IMR-90 (cell line): ENCODE measurements around the gene EGFL8. TPM values are rescaled to one million over a fixed set of nuclear protein-coding genes. Genes with fewer than 3 reads are reported as not detected.

Experiments
- ATAC-seq: fragments of 200-7000 bp; cut with Tn5 transposase; 2 replicates; pipeline ENCODE4 v1.9.1; 2020; ENCODE audit warnings: low read depth, mild to moderate bottlenecking, moderate library complexity
- BruUV-seq: library from RNA; stranded (reverse); fragments of 400-500 nt; replicated peaks from 2 replicates; lab custom pipeline; 2021; lab: Mats Ljungman, UMichigan
- CTCF ChIA-PET: fragments of 300-600 bp; formaldehyde crosslinking; extraction: SDS; loops from one replicate; lab custom pipeline; 2021; ENCODE audit warnings: antibody characterized with exemption; lab: Yijun Ruan, JAX
- POLR2A ChIA-PET: fragments of 300-600 bp; sonication (Branson Sonifier 250); formaldehyde crosslinking; loops from one replicate; lab custom pipeline; 2022; ENCODE audit warnings: antibody characterized with exemption; ENCODE audit not compliant: unreplicated experiment; lab: Charles Lee
- DNase-seq: peaks from one replicate; pipeline ENCODE4 v3.0.0; 2013
- H2AFZ ChIP-seq: replicated peaks from 2 replicates; pipeline ENCODE3; 2013; ENCODE audit warnings: low read length, mild to moderate bottlenecking; ENCODE audit not compliant: poor library complexity
- H2AK5ac ChIP-seq: 2 replicates; pipeline ENCODE4 v1.6.1; 2013; ENCODE audit warnings: low read depth, low read length, inconsistent platforms
- H2AK9ac ChIP-seq: replicated peaks from 2 replicates; pipeline ENCODE3; 2013; ENCODE audit warnings: mild to moderate bottlenecking, low read depth, low read length, moderate library complexity; ENCODE audit not compliant: poor library complexity
- H2BK120ac ChIP-seq: 2 replicates; pipeline ENCODE4 v1.6.1; 2013; ENCODE audit warnings: low read depth, low read length, inconsistent platforms
- H2BK15ac ChIP-seq: 3 replicates; pipeline ENCODE4 v1.6.1; 2013; ENCODE audit warnings: low read depth, low read length, inconsistent platforms
- H2BK20ac ChIP-seq: 2 replicates; pipeline ENCODE4 v1.6.1; 2013; ENCODE audit warnings: low read depth, mild to moderate bottlenecking, inconsistent platforms, low read length, moderate library complexity
- H2BK5ac ChIP-seq: 2 replicates; pipeline ENCODE4 v1.6.1; 2013; ENCODE audit warnings: mild to moderate bottlenecking, low read depth, low read length, inconsistent platforms; ENCODE audit not compliant: poor library complexity, severe bottlenecking
- H3K14ac ChIP-seq: replicated peaks from 2 replicates; pipeline ENCODE4 v1.6.1; 2013; ENCODE audit warnings: low read depth, low read length, inconsistent platforms
- H3K18ac ChIP-seq: 2 replicates; pipeline ENCODE4 v1.6.1; 2013; ENCODE audit warnings: low read depth, low read length, control low read depth
- H3K23ac ChIP-seq: 2 replicates; pipeline ENCODE4 v1.6.1; 2013; ENCODE audit warnings: low read depth, low read length, inconsistent platforms
- H3K27ac ChIP-seq: 2 replicates; pipeline ENCODE4 v1.5.1; 2013; ENCODE audit warnings: mild to moderate bottlenecking, control low read depth, low read length; ENCODE audit not compliant: insufficient read depth
- H3K27me3 ChIP-seq: 2 replicates; pipeline ENCODE4 v1.6.1; 2013; ENCODE audit warnings: low read length; ENCODE audit not compliant: control insufficient read depth, insufficient read depth
- H3K36me3 ChIP-seq: 2 replicates; pipeline ENCODE4 v1.6.1; 2013; ENCODE audit warnings: low read length, mixed read lengths; ENCODE audit not compliant: control insufficient read depth, insufficient read depth
- H3K4ac ChIP-seq: 2 replicates; pipeline ENCODE4 v1.6.1; 2013; ENCODE audit warnings: low read depth, low read length, inconsistent platforms
- H3K4me1 ChIP-seq: 2 replicates; pipeline ENCODE4 v1.6.1; 2013; ENCODE audit warnings: low read length, mixed read lengths; ENCODE audit not compliant: control insufficient read depth, insufficient read depth
- H3K4me2 ChIP-seq: 2 replicates; pipeline ENCODE4 v1.6.1; 2013; ENCODE audit warnings: low read depth, mild to moderate bottlenecking, control low read depth, low read length, moderate library complexity
- H3K4me3 ChIP-seq: 2 replicates; pipeline ENCODE4 v1.5.1; 2013; ENCODE audit warnings: low read depth, mild to moderate bottlenecking, control low read depth, low read length, moderate library complexity; ENCODE audit not compliant: insufficient read depth
- H3K56ac ChIP-seq: 2 replicates; pipeline ENCODE4 v1.6.1; 2013; ENCODE audit warnings: low read length, inconsistent platforms; ENCODE audit not compliant: insufficient read depth; ENCODE audit errors: extremely low read depth
- H3K79me1 ChIP-seq, 2 experiments: 2 replicates each; pipeline ENCODE4 v1.6.1; 2013; ENCODE audit warnings: low read length in 2 of 2, inconsistent platforms in 1 of 2, low read depth in 1 of 2
- H3K9ac ChIP-seq: 2 replicates; pipeline ENCODE4 v1.6.1; 2013; ENCODE audit warnings: low read depth, low read length, control low read depth
- H3K9me1 ChIP-seq: 2 replicates; pipeline ENCODE4 v1.6.1; 2013; ENCODE audit warnings: low read length, inconsistent platforms; ENCODE audit not compliant: insufficient read depth
- H3K9me3 ChIP-seq: 2 replicates; pipeline ENCODE4 v1.6.1; 2013; ENCODE audit warnings: low read length; ENCODE audit not compliant: control insufficient read depth, insufficient read depth
- H4K20me1 ChIP-seq: 2 replicates; pipeline ENCODE4 v1.6.1; 2013; ENCODE audit warnings: low read length, inconsistent platforms; ENCODE audit not compliant: insufficient read depth
- H4K5ac ChIP-seq: 2 replicates; pipeline ENCODE4 v1.6.1; 2013; ENCODE audit warnings: mild to moderate bottlenecking, low read depth, low read length, control low read depth
- H4K8ac ChIP-seq, 2 experiments: 2 replicates each; pipeline ENCODE4 v1.6.1; 2013; ENCODE audit warnings: low read depth in 2 of 2, low read length in 2 of 2, control low read depth in 1 of 2, inconsistent platforms in 1 of 2
- H4K91ac ChIP-seq: 2 replicates; pipeline ENCODE4 v1.6.1; 2013; ENCODE audit warnings: low read depth, low read length, inconsistent platforms; ENCODE audit not compliant: insufficient read depth
- BHLHE40 ChIP-seq: fragments of 150-350 bp; IDR thresholded peaks from 2 replicates; pipeline ENCODE4 v1.6.1; 2016; ENCODE audit warnings: mild to moderate bottlenecking, low read depth, low read length
- CEBPB ChIP-seq: IDR thresholded peaks from 2 replicates; pipeline ENCODE4 v1.6.1; 2012; ENCODE audit warnings: low read depth, low read length, improper control_type of control experiment
- CHD1 ChIP-seq: IDR thresholded peaks from 2 replicates; pipeline ENCODE4 v1.6.1; 2012; ENCODE audit warnings: low read depth, low read length, improper control_type of control experiment
- CTCF ChIP-seq: conservative IDR thresholded peaks from 2 replicates; pipeline ENCODE4 v1.5.1; 2012; ENCODE audit warnings: mild to moderate bottlenecking, low read depth, low read length, improper control_type of control experiment
- FOS ChIP-seq: fragments of 150-350 bp; IDR thresholded peaks from 2 replicates; pipeline ENCODE4 v1.6.1; 2016; ENCODE audit warnings: low read depth, low read length
- MAFK ChIP-seq: IDR thresholded peaks from 2 replicates; pipeline ENCODE4 v1.6.1; 2012; ENCODE audit warnings: low read depth, low read length, improper control_type of control experiment
- MAZ ChIP-seq: IDR thresholded peaks from 2 replicates; pipeline ENCODE4 v1.6.1; 2012; ENCODE audit warnings: low read depth, mild to moderate bottlenecking, low read length, improper control_type of control experiment, moderate library complexity, borderline replicate concordance
- MXI1 ChIP-seq: IDR thresholded peaks from 2 replicates; pipeline ENCODE4 v1.6.1; 2012; ENCODE audit warnings: low read depth, mild to moderate bottlenecking, low read length, moderate library complexity, borderline replicate concordance
- NFE2L2 ChIP-seq: fragments of 150-350 bp; IDR thresholded peaks from 2 replicates; pipeline ENCODE4 v1.6.1; 2016; ENCODE audit warnings: low read depth, mild to moderate bottlenecking, low read length
- POLR2A ChIP-seq: IDR thresholded peaks from 2 replicates; pipeline ENCODE4 v1.6.1; 2012; ENCODE audit warnings: mild to moderate bottlenecking, low read depth, low read length
- RAD21 ChIP-seq: IDR thresholded peaks from 2 replicates; pipeline ENCODE4 v1.6.1; 2012; ENCODE audit warnings: low read length, improper control_type of control experiment
- RCOR1 ChIP-seq: IDR thresholded peaks from 2 replicates; pipeline ENCODE4 v1.6.1; 2012; ENCODE audit warnings: mild to moderate bottlenecking, low read length, improper control_type of control experiment; ENCODE audit not compliant: insufficient replicate concordance
- RFX5 ChIP-seq: IDR thresholded peaks from 2 replicates; pipeline ENCODE4 v1.8.0; 2012; ENCODE audit warnings: low read depth, mild to moderate bottlenecking, low read length, moderate library complexity
- SMC3 ChIP-seq: fragments of 150-350 bp; IDR thresholded peaks from 2 replicates; pipeline ENCODE4 v1.6.1; 2016; ENCODE audit warnings: low read depth, mild to moderate bottlenecking, antibody characterized with exemption, low read length, moderate library complexity
- WGBS, 2 experiments: methylation state at CpG; one replicate each; pipeline versions ENCODE4 v1.1.5 to v1.1.7; 2013; ENCODE audit warnings: missing lambda C conversion rate in 2 of 2; ENCODE audit not compliant: insufficient read length in 1 of 2; ENCODE audit errors: extremely low coverage in 2 of 2; 5-methylcytosine and 5-hydroxymethylcytosine counted together
- dilution Hi-C: fragments of 300-500 bp; cut with HindIII; formaldehyde crosslinking; loops from one replicate; pipeline ENCODE4 v1.14.3; 2018; ENCODE audit warnings: low sequenced_read_pairs; ENCODE audit not compliant: unreplicated experiment
- in situ Hi-C: fragments of 300-500 bp; cut with MboI; formaldehyde crosslinking; loops from 3 replicates; pipeline ENCODE4 v1.14.3; 2019; ENCODE audit warnings: low sequenced_read_pairs, inconsistent platforms, mixed read lengths
- intact Hi-C: fragments of 100-400 bp; cut with micrococcal nuclease; formaldehyde crosslinking; loops from 2 replicates; pipeline ENCODE4 v1.10.0; 2022
- polyA plus RNA-seq, 3 experiments: library from polyadenylated mRNA; depleted of rRNA; stranded (reverse); fragments of >200 nt; gene quantifications; 2 replicates each; pipeline ENCODE4 v1.2.3, GENCODE V29; 2012; ENCODE audit warnings: low replicate concordance in 1 of 3
- total RNA-seq: library from RNA; depleted of rRNA; stranded (reverse); fragments of >200 nt; gene quantifications from 2 replicates; pipeline ENCODE4 v1.2.3, GENCODE V29; 2012
- TF ChIP-seq, protein P1 (sequence below): fragments of 150-350 bp; IDR thresholded peaks from 2 replicates; pipeline ENCODE4 v1.6.1; 2016; ENCODE audit warnings: low read depth, mild to moderate bottlenecking, low read length, moderate library complexity, borderline replicate concordance
- TF ChIP-seq, protein P2 (sequence below): fragments of 150-350 bp; IDR thresholded peaks from 2 replicates; pipeline ENCODE4 v1.6.1; 2017; ENCODE audit warnings: mild to moderate bottlenecking, antibody characterized with exemption, low read length, low read depth

Gene EGFL8
- total and polyA plus RNA-seq, 2 of the 4 experiments (the other 2 are of a cell fraction): 0.18 to 4.7 TPM

DNA sequence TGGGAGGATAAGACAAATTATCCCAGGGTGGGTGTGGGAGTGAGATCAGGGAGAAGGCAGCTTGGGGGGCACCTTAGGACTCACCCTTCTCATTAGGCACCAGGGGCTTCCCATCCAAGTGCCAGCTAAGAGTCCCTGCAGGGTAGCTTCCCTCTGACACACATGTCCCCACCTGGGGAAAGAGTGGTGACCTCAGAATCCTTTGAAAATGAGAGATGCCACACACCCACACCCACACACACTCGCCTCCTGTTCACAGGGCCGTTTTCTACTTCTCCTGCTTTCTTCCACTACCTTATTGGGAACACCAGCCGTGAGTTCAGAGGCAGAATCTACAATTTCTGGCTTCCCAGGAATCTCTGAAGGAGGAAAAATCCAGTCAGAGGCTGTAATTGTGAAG is 18.6 kb downstream of the EGFL8 start:
- in situ Hi-C loops (loop anchor here (25.0 kb wide), 1 partner anchor 779 kb away; the partner anchor contains the start of genes BRD2 and HLA-DMA), dilution Hi-C loops (no loop called here), intact Hi-C loops (no loop called here)
- Histone ChIP-seq H4K8ac (no peak overlapping the region), H2BK120ac (no peak overlapping the region), H3K4me3 (no peak overlapping the region), H3K4ac (no peak overlapping the region), H3K9me3 (no peaks in the 10 kb centered on the region), H3K18ac (no peak overlapping the region), H3K9ac (no peak overlapping the region), H3K79me1 (peaks cover 18 to 44% of the 10 kb centered on the region in 2 experiments), H2AK9ac (no peak overlapping the region), H4K5ac (no peak overlapping the region), H4K91ac (no peak overlapping the region), H2AK5ac (no peak overlapping the region), H3K56ac (no peak overlapping the region), H2BK5ac (no peak overlapping the region), H3K9me1 (peaks cover 15% of the 10 kb centered on the region), H3K4me1 (no peaks in the 10 kb centered on the region), H3K4me2 (no peak overlapping the region), H3K36me3 (peaks cover 38% of the 10 kb centered on the region), H3K14ac (no peak overlapping the region), H4K20me1 (peaks cover under 1% of the 10 kb centered on the region; the same call in 1 of the 2 replicates), H2AFZ (no peak overlapping the region), H3K27me3 (no peaks in the 10 kb centered on the region), H2BK15ac (no peak overlapping the region), H2BK20ac (no peak overlapping the region), H3K23ac (no peak overlapping the region), H3K27ac (no peak overlapping the region)
- no peak for DNase-seq
- no CpG with 5 or more reads among the region's 3 CpGs for WGBS, 2 experiments
- no TSS peak for BruUV-seq
- CTCF ChIA-PET: no interaction called here
- TF ChIP-seq, protein P1, sequence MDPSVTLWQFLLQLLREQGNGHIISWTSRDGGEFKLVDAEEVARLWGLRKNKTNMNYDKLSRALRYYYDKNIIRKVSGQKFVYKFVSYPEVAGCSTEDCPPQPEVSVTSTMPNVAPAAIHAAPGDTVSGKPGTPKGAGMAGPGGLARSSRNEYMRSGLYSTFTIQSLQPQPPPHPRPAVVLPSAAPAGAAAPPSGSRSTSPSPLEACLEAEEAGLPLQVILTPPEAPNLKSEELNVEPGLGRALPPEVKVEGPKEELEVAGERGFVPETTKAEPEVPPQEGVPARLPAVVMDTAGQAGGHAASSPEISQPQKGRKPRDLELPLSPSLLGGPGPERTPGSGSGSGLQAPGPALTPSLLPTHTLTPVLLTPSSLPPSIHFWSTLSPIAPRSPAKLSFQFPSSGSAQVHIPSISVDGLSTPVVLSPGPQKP: no peak
- TF ChIP-seq CHD1 (no peak), BHLHE40 (no peak), MAZ (no peak), MXI1 (no peak), CEBPB (no peak), FOS (no peak), SMC3 (no peak), RAD21 (no peak), POLR2A (no peak), MAFK (no peak), RFX5 (no peak), NFE2L2 (no peak), CTCF (no peak), RCOR1 (no peak)
- TF ChIP-seq, protein P2, sequence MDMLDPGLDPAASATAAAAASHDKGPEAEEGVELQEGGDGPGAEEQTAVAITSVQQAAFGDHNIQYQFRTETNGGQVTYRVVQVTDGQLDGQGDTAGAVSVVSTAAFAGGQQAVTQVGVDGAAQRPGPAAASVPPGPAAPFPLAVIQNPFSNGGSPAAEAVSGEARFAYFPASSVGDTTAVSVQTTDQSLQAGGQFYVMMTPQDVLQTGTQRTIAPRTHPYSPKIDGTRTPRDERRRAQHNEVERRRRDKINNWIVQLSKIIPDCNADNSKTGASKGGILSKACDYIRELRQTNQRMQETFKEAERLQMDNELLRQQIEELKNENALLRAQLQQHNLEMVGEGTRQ: no peak
- ATAC-seq: no peak
- POLR2A ChIA-PET: no interaction called here
